ENCODE data around the gene IGSF6.

The IGSF6 gene

DNA sequence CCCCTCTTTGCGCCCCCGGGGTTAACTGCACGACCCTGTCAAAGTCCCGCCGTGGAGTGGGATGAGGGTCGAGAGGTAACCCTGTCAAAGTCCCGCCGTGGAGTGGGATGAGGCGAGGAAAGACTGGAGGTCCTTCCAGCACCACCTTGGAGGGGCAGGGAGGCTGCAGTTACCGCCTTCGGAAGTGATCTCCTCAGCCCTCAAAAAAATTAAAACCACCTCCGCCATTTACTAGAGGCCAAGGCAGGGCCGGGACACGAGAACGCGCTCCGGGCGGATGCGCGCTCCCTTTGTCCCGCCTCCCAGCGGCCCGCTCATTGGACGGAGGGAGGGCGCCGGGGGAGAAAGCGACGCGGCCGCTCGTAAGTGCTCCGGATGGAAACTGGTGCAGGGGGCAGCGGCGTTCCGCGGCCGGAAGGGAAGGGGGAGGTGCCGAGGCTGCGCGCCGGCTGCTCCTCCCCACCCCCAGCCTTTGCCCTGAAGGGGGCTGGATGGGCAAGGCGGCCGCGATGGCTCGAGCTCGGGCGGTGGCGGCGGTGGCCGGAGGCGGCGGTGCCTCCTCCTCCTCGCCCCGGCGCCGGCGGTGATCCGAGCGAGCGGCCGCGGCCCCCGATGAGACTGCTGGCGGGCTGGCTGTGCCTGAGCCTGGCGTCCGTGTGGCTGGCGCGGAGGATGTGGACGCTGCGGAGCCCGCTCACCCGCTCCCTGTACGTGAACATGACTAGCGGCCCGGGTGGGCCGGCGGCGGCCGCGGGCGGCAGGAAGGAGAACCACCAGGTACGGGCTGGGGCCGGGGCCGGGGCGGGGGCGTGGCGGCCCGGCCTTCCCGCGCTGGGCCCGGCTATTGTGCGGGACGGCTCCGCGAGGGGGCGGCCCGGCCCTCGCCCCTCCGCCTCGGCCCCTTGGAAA is 53.0 kb downstream of the IGSF6 start, which contains the start of gene METTL9:
METTL9 (plus strand) TSS at position 456 of the 909 bp plus-strand sequence; CDS start at position 613, 157 bp downstream.
- peaks cover 12% of the 10 kb centered on the region; the same call in 1 of the 2 replicates for H3K4me1 ChIP-seq (ENCODE audit: control insufficient read depth, insufficient read depth, low read length)
- H3K27ac ChIP-seq (ENCODE audit: low read depth, low read length), result peak within 1 kb of the TSS; percentile 98
- H3K36me3 ChIP-seq (ENCODE audit: control insufficient read depth, insufficient read depth, low read length), result peaks cover 2% of the 10 kb centered on the region; the same call in 1 of the 2 replicates
- H3K9ac ChIP-seq (ENCODE audit: low read depth, low read length), result peak within 1 kb of the TSS; percentile 96
- no peaks in the 10 kb centered on the region for H3K9me3 ChIP-seq (ENCODE audit: control insufficient read depth, insufficient read depth, low read length)
- peak within 1 kb of the TSS; percentile 99 for H3K4me3 ChIP-seq (ENCODE audit: low read depth, low read length)
- no peaks in the 10 kb centered on the region for H3K27me3 ChIP-seq (ENCODE audit: control insufficient read depth, insufficient read depth, low read length)

DNA sequence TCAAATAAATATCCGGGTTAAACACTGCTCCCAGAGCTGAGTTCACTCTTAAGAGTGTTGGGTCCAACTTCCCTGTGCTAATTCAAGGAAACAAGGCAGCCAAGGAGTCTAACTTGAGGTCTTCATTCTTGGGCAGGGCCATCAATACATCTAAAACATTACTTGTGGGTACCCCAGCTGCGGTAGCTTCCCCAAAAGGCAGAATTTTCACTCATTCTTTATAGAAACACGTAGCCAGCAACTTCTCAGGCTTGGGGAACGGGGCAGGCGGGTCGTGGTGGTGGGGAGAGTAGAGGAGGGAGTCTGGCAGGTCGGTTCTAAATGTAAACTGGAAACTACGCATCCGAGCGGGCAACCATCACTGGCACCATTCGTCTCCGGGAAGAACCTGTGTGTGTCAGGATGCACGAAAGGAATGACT is 53.7 kb downstream of the IGSF6 start:
- Histone ChIP-seq H3K9ac (ENCODE audit: low read depth, low read length) (peak overlapping the region; percentile 94), H3K27ac (ENCODE audit: low read depth, low read length) (peak overlapping the region; percentile 81), H3K36me3 (ENCODE audit: control insufficient read depth, insufficient read depth, low read length) (no peaks in the 10 kb centered on the region), H3K27me3 (ENCODE audit: control insufficient read depth, insufficient read depth, low read length) (no peaks in the 10 kb centered on the region), H3K9me3 (ENCODE audit: control insufficient read depth, insufficient read depth, low read length) (no peaks in the 10 kb centered on the region), H3K4me1 (ENCODE audit: control insufficient read depth, insufficient read depth, low read length) (peaks cover 12% of the 10 kb centered on the region; the same call in 1 of the 2 replicates), H3K4me3 (ENCODE audit: low read depth, low read length) (peak overlapping the region; percentile 99)

DNA sequence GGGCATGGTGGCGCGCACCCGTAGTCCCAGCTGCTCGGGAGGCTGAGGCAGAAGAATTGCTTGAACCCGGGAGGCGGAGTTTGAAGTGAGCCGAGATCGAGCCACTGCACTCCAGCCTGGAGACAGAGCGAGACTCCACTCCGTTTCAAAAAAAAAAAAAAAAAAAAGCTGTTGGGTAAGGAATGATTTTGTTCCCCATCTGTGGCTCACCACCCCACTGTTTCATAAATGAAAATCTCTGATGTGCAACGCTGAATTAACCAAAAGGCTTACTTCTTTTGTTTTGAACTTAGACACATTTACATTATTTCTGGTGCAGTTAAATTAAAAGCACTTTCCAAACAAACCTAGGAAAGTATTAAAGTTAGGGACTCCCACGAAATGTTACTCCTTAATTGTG is 54.2 kb downstream of the IGSF6 start:
- no peak overlapping the region; the same call in 1 of the 2 replicates for H3K9ac ChIP-seq (ENCODE audit: low read depth, low read length)
- no peaks in the 10 kb centered on the region for H3K36me3 ChIP-seq (ENCODE audit: control insufficient read depth, insufficient read depth, low read length)
- peaks cover 12% of the 10 kb centered on the region; the same call in 1 of the 2 replicates for H3K4me1 ChIP-seq (ENCODE audit: control insufficient read depth, insufficient read depth, low read length)
- no peaks in the 10 kb centered on the region for H3K9me3 ChIP-seq (ENCODE audit: control insufficient read depth, insufficient read depth, low read length)
- peak overlapping the region; percentile 99 for H3K4me3 ChIP-seq (ENCODE audit: low read depth, low read length)
- no peak overlapping the region for H3K27ac ChIP-seq (ENCODE audit: low read depth, low read length)
- no peaks in the 10 kb centered on the region for H3K27me3 ChIP-seq (ENCODE audit: control insufficient read depth, insufficient read depth, low read length)

DNA sequence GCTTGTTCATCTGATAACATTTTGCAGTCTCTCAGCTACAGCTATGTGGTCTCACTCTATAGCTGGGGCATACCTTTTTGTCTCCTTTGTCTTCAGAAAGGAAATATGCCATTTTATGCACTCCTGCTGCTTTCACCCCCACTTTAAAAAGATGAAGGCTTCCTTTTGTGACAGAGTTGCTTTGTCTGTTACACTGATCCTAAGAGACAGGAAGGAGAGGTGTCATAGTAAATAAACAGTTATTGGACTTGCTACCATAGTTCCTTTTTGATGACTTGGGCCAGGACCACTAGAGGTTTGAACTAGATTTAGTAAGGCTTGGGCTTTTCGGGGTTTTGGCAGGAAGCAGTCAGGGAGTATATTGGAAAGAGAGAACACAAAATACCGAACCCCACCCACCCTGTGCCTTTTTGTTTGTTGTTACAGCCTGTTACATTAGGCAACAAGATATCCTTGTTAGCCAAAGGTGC is 54.8 kb downstream of the IGSF6 start:
- no peaks in the 10 kb centered on the region for H3K36me3 ChIP-seq (ENCODE audit: control insufficient read depth, insufficient read depth, low read length)
- no peaks in the 10 kb centered on the region for H3K9me3 ChIP-seq (ENCODE audit: control insufficient read depth, insufficient read depth, low read length)
- H3K4me3 ChIP-seq (ENCODE audit: low read depth, low read length), result no peak overlapping the region
- no peaks in the 10 kb centered on the region for H3K27me3 ChIP-seq (ENCODE audit: control insufficient read depth, insufficient read depth, low read length)
- H3K9ac ChIP-seq (ENCODE audit: low read depth, low read length), result no peak overlapping the region
- no peak overlapping the region for H3K27ac ChIP-seq (ENCODE audit: low read depth, low read length)
- peaks cover 12% of the 10 kb centered on the region; the same call in 1 of the 2 replicates for H3K4me1 ChIP-seq (ENCODE audit: control insufficient read depth, insufficient read depth, low read length)

DNA sequence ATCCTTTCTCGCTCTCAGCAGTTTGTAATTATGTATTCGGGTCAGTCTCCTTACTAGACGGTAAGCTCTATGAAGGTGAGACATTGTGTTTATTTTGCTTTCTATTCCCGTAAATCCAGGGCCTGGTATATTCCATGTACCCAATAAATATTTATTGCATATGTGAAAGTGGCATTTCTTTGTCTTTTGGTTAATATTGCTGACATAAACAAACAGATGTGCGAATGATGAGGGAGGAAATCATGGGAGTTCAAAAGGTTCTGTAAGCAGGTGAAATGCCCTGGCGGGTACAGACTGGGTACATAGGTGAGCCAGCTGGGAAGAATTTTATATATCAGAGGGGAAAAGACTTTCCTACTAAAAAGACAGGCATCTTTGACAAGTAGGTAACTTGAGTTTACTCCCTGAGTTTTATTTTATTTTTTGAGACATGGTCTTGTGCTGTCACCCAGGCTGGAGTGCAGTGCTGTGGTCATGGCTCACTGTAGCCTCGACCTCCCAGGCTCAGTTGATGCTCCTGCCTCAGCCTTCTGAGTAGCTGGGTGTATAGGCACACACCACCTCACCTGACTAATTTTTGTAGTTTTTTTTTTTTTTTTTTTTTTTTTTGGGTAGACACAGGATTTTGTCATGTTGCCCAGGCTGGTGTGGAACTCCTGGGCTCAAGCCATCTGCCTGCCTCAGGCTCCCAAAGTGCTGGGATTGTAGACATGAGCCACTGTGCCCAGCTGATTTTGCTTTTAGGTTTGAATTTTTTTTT is 58.7 kb downstream of the IGSF6 start:
- no peaks in the 10 kb centered on the region for H3K9me3 ChIP-seq (ENCODE audit: control insufficient read depth, insufficient read depth, low read length)
- no peak overlapping the region for H3K9ac ChIP-seq (ENCODE audit: low read depth, low read length)
- no peaks in the 10 kb centered on the region for H3K27me3 ChIP-seq (ENCODE audit: control insufficient read depth, insufficient read depth, low read length)
- H3K27ac ChIP-seq (ENCODE audit: low read depth, low read length), result no peak overlapping the region
- H3K36me3 ChIP-seq (ENCODE audit: control insufficient read depth, insufficient read depth, low read length), result no peaks in the 10 kb centered on the region
- peaks cover 4% of the 10 kb centered on the region; the same call in 1 of the 2 replicates for H3K4me1 ChIP-seq (ENCODE audit: control insufficient read depth, insufficient read depth, low read length)
- H3K4me3 ChIP-seq (ENCODE audit: low read depth, low read length), result no peak overlapping the region

DNA sequence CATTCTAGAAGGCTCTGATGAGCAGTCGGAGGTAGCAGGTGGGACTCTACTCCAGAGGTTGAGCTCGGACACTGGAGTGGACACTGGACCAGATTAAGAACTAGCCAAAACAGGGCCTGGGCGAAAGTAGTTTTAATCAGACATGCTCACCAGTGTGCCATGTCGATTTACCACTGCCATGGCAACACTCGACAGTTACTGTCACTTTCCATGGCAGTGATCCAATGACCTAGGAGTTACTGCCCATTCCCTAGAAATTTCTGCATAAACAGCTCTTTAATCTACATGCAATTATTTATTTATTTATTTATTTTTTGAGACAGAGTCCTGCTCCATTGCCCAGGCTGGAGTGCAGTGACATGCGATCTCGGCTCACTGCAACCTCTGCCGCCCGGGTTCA is 60.2 kb downstream of the IGSF6 start:
- Histone ChIP-seq H3K9ac (ENCODE audit: low read depth, low read length) (no peak overlapping the region), H3K9me3 (ENCODE audit: control insufficient read depth, insufficient read depth, low read length) (no peaks in the 10 kb centered on the region), H3K36me3 (ENCODE audit: control insufficient read depth, insufficient read depth, low read length) (no peaks in the 10 kb centered on the region), H3K4me3 (ENCODE audit: low read depth, low read length) (no peak overlapping the region), H3K27me3 (ENCODE audit: control insufficient read depth, insufficient read depth, low read length) (no peaks in the 10 kb centered on the region), H3K27ac (ENCODE audit: low read depth, low read length) (no peak overlapping the region), H3K4me1 (ENCODE audit: control insufficient read depth, insufficient read depth, low read length) (no peaks in the 10 kb centered on the region)

DNA sequence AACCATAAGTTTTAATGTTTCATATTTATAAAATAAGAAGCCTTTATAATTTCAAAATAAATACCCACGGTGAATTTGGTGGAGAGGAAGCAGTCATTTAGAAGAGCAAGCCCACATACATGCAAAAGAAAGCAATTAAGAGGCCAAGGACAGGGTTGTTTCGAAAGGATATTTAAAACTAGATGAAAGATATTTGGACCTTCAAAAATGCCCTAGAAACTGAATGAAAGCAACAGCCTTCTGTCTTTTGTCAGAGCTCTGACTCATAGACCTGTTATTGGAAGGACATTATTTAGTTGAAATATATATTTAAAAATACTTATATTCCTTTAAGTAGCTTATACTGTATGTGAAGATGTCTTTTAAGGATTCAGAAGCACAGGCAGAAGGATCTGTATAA is 61.6 kb downstream of the IGSF6 start:
- Histone ChIP-seq H3K36me3 (ENCODE audit: control insufficient read depth, insufficient read depth, low read length) (no peaks in the 10 kb centered on the region), H3K4me3 (ENCODE audit: low read depth, low read length) (no peak overlapping the region), H3K27ac (ENCODE audit: low read depth, low read length) (no peak overlapping the region), H3K9me3 (ENCODE audit: control insufficient read depth, insufficient read depth, low read length) (no peaks in the 10 kb centered on the region), H3K4me1 (ENCODE audit: control insufficient read depth, insufficient read depth, low read length) (no peaks in the 10 kb centered on the region), H3K9ac (ENCODE audit: low read depth, low read length) (no peak overlapping the region), H3K27me3 (ENCODE audit: control insufficient read depth, insufficient read depth, low read length) (no peaks in the 10 kb centered on the region)

DNA sequence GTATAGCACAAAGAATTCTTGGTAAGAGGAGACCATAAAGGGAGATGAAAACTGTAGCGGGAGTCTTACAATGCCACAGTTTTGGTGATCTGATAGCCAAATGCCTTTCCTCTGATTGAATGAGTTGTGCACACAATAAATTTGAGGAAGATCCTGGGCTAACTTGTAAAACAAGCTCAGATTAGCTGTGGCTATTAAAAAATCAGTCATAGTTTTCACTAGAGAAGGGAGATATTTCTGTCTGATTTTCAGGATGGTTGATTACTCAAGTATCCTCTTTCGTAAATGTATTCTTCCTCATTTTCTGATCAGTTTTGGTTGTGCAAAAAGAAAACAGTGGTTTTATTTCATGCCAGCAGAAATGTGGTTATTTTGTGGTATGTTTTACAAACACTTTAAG is 62.1 kb downstream of the IGSF6 start:
- no peak overlapping the region for H3K9ac ChIP-seq (ENCODE audit: low read depth, low read length)
- no peaks in the 10 kb centered on the region for H3K27me3 ChIP-seq (ENCODE audit: control insufficient read depth, insufficient read depth, low read length)
- no peaks in the 10 kb centered on the region for H3K9me3 ChIP-seq (ENCODE audit: control insufficient read depth, insufficient read depth, low read length)
- H3K27ac ChIP-seq (ENCODE audit: low read depth, low read length), result no peak overlapping the region
- no peak overlapping the region for H3K4me3 ChIP-seq (ENCODE audit: low read depth, low read length)
- no peaks in the 10 kb centered on the region for H3K4me1 ChIP-seq (ENCODE audit: control insufficient read depth, insufficient read depth, low read length)
- H3K36me3 ChIP-seq (ENCODE audit: control insufficient read depth, insufficient read depth, low read length), result no peaks in the 10 kb centered on the region

DNA sequence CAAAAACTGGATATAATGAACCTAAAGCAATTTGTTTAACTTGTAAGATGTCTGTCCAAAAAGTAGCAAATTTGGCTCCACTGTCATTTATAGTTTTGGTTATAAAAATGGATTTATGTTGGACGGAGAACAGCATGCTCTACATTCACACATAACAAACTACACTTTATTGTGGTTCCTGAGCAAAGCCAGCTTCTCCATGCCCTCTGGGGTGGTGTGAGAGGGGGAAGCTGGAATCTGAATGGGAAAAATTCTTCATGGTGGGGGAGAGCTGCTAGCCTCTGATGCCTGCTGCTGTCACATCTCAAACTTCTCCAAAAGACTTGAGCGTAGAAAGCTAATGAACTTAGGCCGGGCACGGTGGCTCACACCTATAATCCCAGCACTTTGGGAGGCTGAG is 62.9 kb downstream of the IGSF6 start:
- no peaks in the 10 kb centered on the region for H3K27me3 ChIP-seq (ENCODE audit: control insufficient read depth, insufficient read depth, low read length)
- H3K9ac ChIP-seq (ENCODE audit: low read depth, low read length), result no peak overlapping the region
- H3K4me1 ChIP-seq (ENCODE audit: control insufficient read depth, insufficient read depth, low read length), result no peaks in the 10 kb centered on the region
- H3K27ac ChIP-seq (ENCODE audit: low read depth, low read length), result no peak overlapping the region
- no peaks in the 10 kb centered on the region for H3K36me3 ChIP-seq (ENCODE audit: control insufficient read depth, insufficient read depth, low read length)
- no peak overlapping the region for H3K4me3 ChIP-seq (ENCODE audit: low read depth, low read length)
- H3K9me3 ChIP-seq (ENCODE audit: control insufficient read depth, insufficient read depth, low read length), result no peaks in the 10 kb centered on the region
